ENCODE data around the gene KAT2A. TPM values are rescaled to one million over a fixed set of nuclear protein-coding genes. Genes with fewer than 3 reads are reported as not detected.

Gene KAT2A
- total RNA-seq, 2 donors from 2014 or later, result 26.4 to 31.3 TPM

GRCh38 chr17:42117397-42118125 is 3.6 kb downstream of the KAT2A start:
- H3K4me3 ChIP-seq, result no peak overlapping the region
- no peaks in the 10 kb centered on the region for H3K9me3 ChIP-seq
- ATAC-seq (ENCODE audit: insufficient number of reproducible peaks, low FRiP score, low read depth) (no peak), DNase-seq (ENCODE audit: low spot score) (no peak)
- no peaks in the 10 kb centered on the region for H3K27me3 ChIP-seq (replicated peaks; ENCODE audit: insufficient read depth)
- peaks cover 14 to 17% of the 10 kb centered on the region in 2 donors for H3K4me1 ChIP-seq (ENCODE audit: control insufficient read depth in 1 of 2, low read depth in 2 of 2)
- TF ChIP-seq, protein P1, sequence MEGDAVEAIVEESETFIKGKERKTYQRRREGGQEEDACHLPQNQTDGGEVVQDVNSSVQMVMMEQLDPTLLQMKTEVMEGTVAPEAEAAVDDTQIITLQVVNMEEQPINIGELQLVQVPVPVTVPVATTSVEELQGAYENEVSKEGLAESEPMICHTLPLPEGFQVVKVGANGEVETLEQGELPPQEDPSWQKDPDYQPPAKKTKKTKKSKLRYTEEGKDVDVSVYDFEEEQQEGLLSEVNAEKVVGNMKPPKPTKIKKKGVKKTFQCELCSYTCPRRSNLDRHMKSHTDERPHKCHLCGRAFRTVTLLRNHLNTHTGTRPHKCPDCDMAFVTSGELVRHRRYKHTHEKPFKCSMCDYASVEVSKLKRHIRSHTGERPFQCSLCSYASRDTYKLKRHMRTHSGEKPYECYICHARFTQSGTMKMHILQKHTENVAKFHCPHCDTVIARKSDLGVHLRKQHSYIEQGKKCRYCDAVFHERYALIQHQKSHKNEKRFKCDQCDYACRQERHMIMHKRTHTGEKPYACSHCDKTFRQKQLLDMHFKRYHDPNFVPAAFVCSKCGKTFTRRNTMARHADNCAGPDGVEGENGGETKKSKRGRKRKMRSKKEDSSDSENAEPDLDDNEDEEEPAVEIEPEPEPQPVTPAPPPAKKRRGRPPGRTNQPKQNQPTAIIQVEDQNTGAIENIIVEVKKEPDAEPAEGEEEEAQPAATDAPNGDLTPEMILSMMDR (IDR thresholded peaks at IDR 0.05), result no peak
- H3K27ac ChIP-seq, result no peak overlapping the region
- H3K36me3 ChIP-seq, result no peaks in the 10 kb centered on the region

GRCh38 chr17:42116705-42117396 is 4.3 kb downstream of the KAT2A start:
- Histone ChIP-seq H3K27me3 (replicated peaks; ENCODE audit: insufficient read depth) (no peaks in the 10 kb centered on the region), H3K4me3 (no peak overlapping the region), H3K9me3 (no peaks in the 10 kb centered on the region), H3K4me1 (ENCODE audit: control insufficient read depth in 1 of 2, low read depth in 2 of 2) (peaks cover 14 to 19% of the 10 kb centered on the region in 2 donors), H3K27ac (no peak overlapping the region), H3K36me3 (no peaks in the 10 kb centered on the region)
- ATAC-seq (ENCODE audit: insufficient number of reproducible peaks, low FRiP score, low read depth) (no peak), DNase-seq (ENCODE audit: low spot score) (peak; percentile 64)
- TF ChIP-seq, protein P1 (IDR thresholded peaks at IDR 0.05), result peak; percentile 85

GRCh38 chr17:42114118-42114517 is 7.0 kb downstream of the KAT2A start:
- Histone ChIP-seq H3K9me3 (no peaks in the 10 kb centered on the region), H3K27me3 (replicated peaks; ENCODE audit: insufficient read depth) (no peaks in the 10 kb centered on the region), H3K4me3 (no peak overlapping the region), H3K27ac (no peak overlapping the region), H3K36me3 (peaks cover under 1% of the 10 kb centered on the region), H3K4me1 (ENCODE audit: control insufficient read depth in 1 of 2, low read depth in 2 of 2) (peaks cover 14 to 20% of the 10 kb centered on the region in 2 donors)
- DNase-seq (ENCODE audit: low spot score), result no peak
- TF ChIP-seq, protein P1 (IDR thresholded peaks at IDR 0.05), result no peak
- no peak for ATAC-seq (ENCODE audit: insufficient number of reproducible peaks, low FRiP score, low read depth)

- no peak for ATAC-seq (ENCODE audit: insufficient number of reproducible peaks, low FRiP score, low read depth)
- H3K9me3 ChIP-seq, result no peaks in the 10 kb centered on the region
- no peak overlapping the region for H3K4me3 ChIP-seq
- no peak for DNase-seq (ENCODE audit: low spot score)
- H3K27ac ChIP-seq, result peak overlapping the region; percentile 84 to 90
- TF ChIP-seq, protein P1 (IDR thresholded peaks at IDR 0.05), result no peak
- H3K4me1 ChIP-seq (ENCODE audit: control insufficient read depth in 1 of 2, low read depth in 2 of 2), result peaks cover 14 to 20% of the 10 kb centered on the region in 2 donors
- H3K36me3 ChIP-seq, result peaks cover 6% of the 10 kb centered on the region
- no peaks in the 10 kb centered on the region for H3K27me3 ChIP-seq (replicated peaks; ENCODE audit: insufficient read depth)
Observed at GRCh38 chr17:42113293-42114069, 7.7 kb downstream of the KAT2A start.
